HEK293 (cell line): ENCODE measurements around the gene FAM162B.

Source experiments
- CTCF ChIA-PET: fragments of 350-600 bp; formaldehyde crosslinking; extraction: SDS; loops from one replicate; lab custom pipeline; 2021; ENCODE audit warnings: antibody characterized with exemption; lab: Yijun Ruan, JAX
- POLR2A ChIA-PET: fragments of 300-600 bp; formaldehyde crosslinking; extraction: SDS; loops from one replicate; lab custom pipeline; 2020; ENCODE audit warnings: antibody characterized with exemption, inconsistent platforms; lab: Yijun Ruan, JAX
- H3K27ac ChIP-seq: fragments of 200-500 bp; sonication (Bioruptor generic); 2 replicates; pipeline ENCODE4 v1.5.1; 2014; ENCODE audit warnings: low read depth, low read length, control low read depth, inconsistent platforms; ENCODE audit errors: extremely low read depth
- H3K36me3 ChIP-seq, 2 experiments: fragments of 200-500 bp in 1 of 2; sonication (Bioruptor generic) in 1 of 2; 1 replicate in 1 of 2; 2 replicates in 1 of 2; pipeline ENCODE4 v1.5.1; 2014 to 2017; ENCODE audit warnings: inconsistent platforms in 2 of 2, low read length in 2 of 2; ENCODE audit not compliant: control insufficient read depth in 2 of 2, insufficient read depth in 1 of 2
- H3K4me1 ChIP-seq: fragments of 200-500 bp; sonication (Bioruptor generic); 2 replicates; pipeline ENCODE4 v1.5.1; 2014; ENCODE audit warnings: mild to moderate bottlenecking, low read length, inconsistent platforms; ENCODE audit not compliant: control insufficient read depth, insufficient read depth
- H3K4me3 ChIP-seq: 2 replicates; pipeline ENCODE4 v1.5.1; 2011; ENCODE audit warnings: low read depth, mild to moderate bottlenecking, control low read depth, low read length, moderate library complexity
- H3K9me3 ChIP-seq: fragments of 200-500 bp; sonication (Bioruptor generic); 2 replicates; pipeline ENCODE4 v1.5.1; 2014; ENCODE audit warnings: low read depth, low read length, inconsistent platforms; ENCODE audit not compliant: control insufficient read depth, insufficient read depth
- MZF1 ChIP-seq: fragments of 450-650 bp; formaldehyde crosslinking; IDR thresholded peaks from 2 replicates; pipeline ENCODE4 v1.5.1; 2017; ENCODE audit warnings: missing biosample characterization, missing genetic modification characterization, borderline replicate concordance
- OSR2 ChIP-seq: fragments of 450-650 bp; formaldehyde crosslinking; IDR thresholded peaks from 2 replicates; pipeline ENCODE4 v1.5.1; 2016; ENCODE audit warnings: missing biosample characterization, missing genetic modification characterization
- SCRT2 ChIP-seq: fragments of 450-650 bp; formaldehyde crosslinking; IDR thresholded peaks from 2 replicates; pipeline ENCODE4 v1.5.1; 2016; ENCODE audit warnings: missing biosample characterization, missing genetic modification characterization
- ZNF133 ChIP-seq: fragments of 450-650 bp; formaldehyde crosslinking; IDR thresholded peaks from 2 replicates; pipeline ENCODE4 v1.5.1; 2016; ENCODE audit warnings: missing biosample characterization, missing genetic modification characterization
- ZNF202 ChIP-seq: fragments of 450-650 bp; formaldehyde crosslinking; IDR thresholded peaks from 2 replicates; pipeline ENCODE4 v1.5.1; 2016; ENCODE audit warnings: missing biosample characterization, missing genetic modification characterization, borderline replicate concordance
- ZNF248 ChIP-seq: fragments of 450-650 bp; formaldehyde crosslinking; IDR thresholded peaks from 2 replicates; pipeline ENCODE4 v1.5.1; 2017; ENCODE audit warnings: missing biosample characterization, missing genetic modification characterization
- ZNF26 ChIP-seq: fragments of 450-650 bp; formaldehyde crosslinking; IDR thresholded peaks from 2 replicates; pipeline ENCODE4 v1.5.1; 2016; ENCODE audit warnings: missing biosample characterization, missing genetic modification characterization
- ZNF335 ChIP-seq: fragments of 450-650 bp; formaldehyde crosslinking; conservative IDR thresholded peaks from 2 replicates; pipeline ENCODE4 v1.5.1; 2016; ENCODE audit warnings: missing biosample characterization, missing genetic modification characterization
- ZNF555 ChIP-seq: fragments of 450-650 bp; formaldehyde crosslinking; conservative IDR thresholded peaks from 2 replicates; pipeline ENCODE4 v1.5.1; 2017; ENCODE audit warnings: missing biosample characterization, mild to moderate bottlenecking, missing genetic modification characterization, inconsistent platforms
- ZNF654 ChIP-seq: fragments of 450-650 bp; formaldehyde crosslinking; IDR thresholded peaks from 2 replicates; pipeline ENCODE4 v1.5.1; 2016; ENCODE audit warnings: low read depth, missing biosample characterization, missing genetic modification characterization
- TF ChIP-seq, protein P1 (sequence below): fragments of 450-650 bp; formaldehyde crosslinking; IDR thresholded peaks from 2 replicates; pipeline ENCODE4 v1.5.1; 2016; ENCODE audit warnings: missing biosample characterization, missing genetic modification characterization, borderline replicate concordance
- TF ChIP-seq, protein P2 (sequence below): fragments of 450-650 bp; formaldehyde crosslinking; IDR thresholded peaks from 2 replicates; pipeline ENCODE4 v1.5.1; 2016; ENCODE audit warnings: missing biosample characterization, missing genetic modification characterization
- TF ChIP-seq, protein P3 (sequence below): IDR thresholded peaks from 2 replicates; pipeline ENCODE4 v1.6.1; 2011; ENCODE audit warnings: mild to moderate bottlenecking, low read depth, low read length, borderline replicate concordance

The FAM162B gene

DNA sequence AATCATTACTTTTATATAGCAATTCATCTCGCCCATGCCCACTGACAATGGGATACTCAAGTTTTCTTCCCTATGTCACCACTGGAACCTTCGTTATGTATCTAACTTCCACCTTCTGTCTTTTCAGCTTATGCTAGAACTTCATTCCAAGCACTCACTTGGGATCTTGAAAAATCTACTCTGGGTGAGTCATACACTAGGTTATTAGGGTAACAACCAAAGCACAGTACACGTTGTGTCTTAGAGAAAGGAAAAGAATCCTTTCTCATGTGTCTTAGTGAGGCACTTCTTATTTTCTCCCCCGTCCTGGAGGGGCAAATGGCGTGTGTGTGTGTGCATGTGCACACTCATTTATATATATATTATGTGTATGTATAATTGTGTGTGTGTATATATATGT lies 18.3 kb upstream of the FAM162B start (continued):
- TF ChIP-seq ZNF26 (tag by site-specific recombination), result no peak
- no peak for TF ChIP-seq ZNF202 (tag by site-specific recombination)

DNA sequence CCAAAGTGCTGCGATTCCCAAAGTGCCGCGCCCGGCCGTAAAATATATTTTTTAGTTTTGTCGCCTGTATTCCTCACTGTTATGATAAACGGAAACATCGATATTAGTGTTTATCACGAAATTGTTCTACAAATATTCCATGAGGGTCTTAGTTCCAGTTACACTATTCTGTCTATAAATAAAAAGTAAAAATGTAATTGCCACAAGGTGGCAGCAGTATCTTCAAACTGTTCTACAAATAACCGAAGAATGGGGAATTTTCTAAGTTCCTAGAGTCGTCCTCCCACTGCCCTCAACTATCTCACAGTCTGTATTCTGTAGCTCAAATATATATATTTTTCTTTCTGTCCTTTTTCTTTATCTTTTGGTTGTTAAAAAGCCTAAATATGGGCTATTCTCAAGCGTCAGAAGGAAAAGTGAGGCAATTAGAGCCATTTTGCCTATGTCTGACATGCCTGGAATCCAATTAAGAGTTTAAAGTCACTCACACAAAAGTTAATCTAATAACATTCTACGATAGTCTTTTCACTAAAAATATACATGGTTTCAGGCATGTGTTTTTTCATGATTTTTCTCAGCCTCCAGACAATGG lies 14.2 kb upstream of the FAM162B start:
- TF ChIP-seq SCRT2 (tag by site-specific recombination), result no peak
- TF ChIP-seq OSR2 (tag by site-specific recombination), result no peak
- TF ChIP-seq ZNF654 (tag by site-specific recombination), result peak; percentile 42
- TF ChIP-seq, protein P1, sequence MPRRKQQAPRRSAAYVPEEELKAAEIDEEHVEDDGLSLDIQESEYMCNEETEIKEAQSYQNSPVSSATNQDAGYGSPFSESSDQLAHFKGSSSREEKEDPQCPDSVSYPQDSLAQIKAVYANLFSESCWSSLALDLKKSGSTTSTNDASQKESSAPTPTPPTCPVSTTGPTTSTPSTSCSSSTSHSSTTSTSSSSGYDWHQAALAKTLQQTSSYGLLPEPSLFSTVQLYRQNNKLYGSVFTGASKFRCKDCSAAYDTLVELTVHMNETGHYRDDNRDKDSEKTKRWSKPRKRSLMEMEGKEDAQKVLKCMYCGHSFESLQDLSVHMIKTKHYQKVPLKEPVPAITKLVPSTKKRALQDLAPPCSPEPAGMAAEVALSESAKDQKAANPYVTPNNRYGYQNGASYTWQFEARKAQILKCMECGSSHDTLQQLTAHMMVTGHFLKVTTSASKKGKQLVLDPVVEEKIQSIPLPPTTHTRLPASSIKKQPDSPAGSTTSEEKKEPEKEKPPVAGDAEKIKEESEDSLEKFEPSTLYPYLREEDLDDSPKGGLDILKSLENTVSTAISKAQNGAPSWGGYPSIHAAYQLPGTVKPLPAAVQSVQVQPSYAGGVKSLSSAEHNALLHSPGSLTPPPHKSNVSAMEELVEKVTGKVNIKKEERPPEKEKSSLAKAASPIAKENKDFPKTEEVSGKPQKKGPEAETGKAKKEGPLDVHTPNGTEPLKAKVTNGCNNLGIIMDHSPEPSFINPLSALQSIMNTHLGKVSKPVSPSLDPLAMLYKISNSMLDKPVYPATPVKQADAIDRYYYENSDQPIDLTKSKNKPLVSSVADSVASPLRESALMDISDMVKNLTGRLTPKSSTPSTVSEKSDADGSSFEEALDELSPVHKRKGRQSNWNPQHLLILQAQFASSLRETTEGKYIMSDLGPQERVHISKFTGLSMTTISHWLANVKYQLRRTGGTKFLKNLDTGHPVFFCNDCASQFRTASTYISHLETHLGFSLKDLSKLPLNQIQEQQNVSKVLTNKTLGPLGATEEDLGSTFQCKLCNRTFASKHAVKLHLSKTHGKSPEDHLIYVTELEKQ (tag by site-specific recombination), result no peak
- no peak for TF ChIP-seq ZNF202 (tag by site-specific recombination)
- TF ChIP-seq ZNF335 (tag by site-specific recombination), result peak; percentile 54; the same call in 1 of the 2 replicates
- TF ChIP-seq, protein P2, sequence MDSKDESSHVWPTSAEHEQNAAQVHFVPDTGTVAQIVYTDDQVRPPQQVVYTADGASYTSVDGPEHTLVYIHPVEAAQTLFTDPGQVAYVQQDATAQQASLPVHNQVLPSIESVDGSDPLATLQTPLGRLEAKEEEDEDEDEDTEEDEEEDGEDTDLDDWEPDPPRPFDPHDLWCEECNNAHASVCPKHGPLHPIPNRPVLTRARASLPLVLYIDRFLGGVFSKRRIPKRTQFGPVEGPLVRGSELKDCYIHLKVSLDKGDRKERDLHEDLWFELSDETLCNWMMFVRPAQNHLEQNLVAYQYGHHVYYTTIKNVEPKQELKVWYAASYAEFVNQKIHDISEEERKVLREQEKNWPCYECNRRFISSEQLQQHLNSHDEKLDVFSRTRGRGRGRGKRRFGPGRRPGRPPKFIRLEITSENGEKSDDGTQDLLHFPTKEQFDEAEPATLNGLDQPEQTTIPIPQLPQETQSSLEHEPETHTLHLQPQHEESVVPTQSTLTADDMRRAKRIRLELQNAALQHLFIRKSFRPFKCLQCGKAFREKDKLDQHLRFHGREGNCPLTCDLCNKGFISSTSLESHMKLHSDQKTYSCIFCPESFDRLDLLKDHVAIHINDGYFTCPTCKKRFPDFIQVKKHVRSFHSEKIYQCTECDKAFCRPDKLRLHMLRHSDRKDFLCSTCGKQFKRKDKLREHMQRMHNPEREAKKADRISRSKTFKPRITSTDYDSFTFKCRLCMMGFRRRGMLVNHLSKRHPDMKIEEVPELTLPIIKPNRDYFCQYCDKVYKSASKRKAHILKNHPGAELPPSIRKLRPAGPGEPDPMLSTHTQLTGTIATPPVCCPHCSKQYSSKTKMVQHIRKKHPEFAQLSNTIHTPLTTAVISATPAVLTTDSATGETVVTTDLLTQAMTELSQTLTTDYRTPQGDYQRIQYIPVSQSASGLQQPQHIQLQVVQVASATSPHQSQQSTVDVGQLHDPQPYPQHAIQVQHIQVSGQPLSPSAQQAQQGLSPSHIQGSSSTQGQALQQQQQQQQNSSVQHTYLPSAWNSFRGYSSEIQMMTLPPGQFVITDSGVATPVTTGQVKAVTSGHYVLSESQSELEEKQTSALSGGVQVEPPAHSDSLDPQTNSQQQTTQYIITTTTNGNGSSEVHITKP, result no peak
- peak; percentile 27; the same call in 1 of the 2 replicates for TF ChIP-seq MZF1 (tag by site-specific recombination)
- TF ChIP-seq, protein P3, sequence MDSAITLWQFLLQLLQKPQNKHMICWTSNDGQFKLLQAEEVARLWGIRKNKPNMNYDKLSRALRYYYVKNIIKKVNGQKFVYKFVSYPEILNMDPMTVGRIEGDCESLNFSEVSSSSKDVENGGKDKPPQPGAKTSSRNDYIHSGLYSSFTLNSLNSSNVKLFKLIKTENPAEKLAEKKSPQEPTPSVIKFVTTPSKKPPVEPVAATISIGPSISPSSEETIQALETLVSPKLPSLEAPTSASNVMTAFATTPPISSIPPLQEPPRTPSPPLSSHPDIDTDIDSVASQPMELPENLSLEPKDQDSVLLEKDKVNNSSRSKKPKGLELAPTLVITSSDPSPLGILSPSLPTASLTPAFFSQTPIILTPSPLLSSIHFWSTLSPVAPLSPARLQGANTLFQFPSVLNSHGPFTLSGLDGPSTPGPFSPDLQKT, result no peak
- TF ChIP-seq ZNF133 (tag by site-specific recombination), result no peak
- TF ChIP-seq ZNF555 (tag by site-specific recombination), result no peak
- TF ChIP-seq ZNF248 (tag by site-specific recombination), result no peak
- Histone ChIP-seq H3K36me3 (no peaks in the 10 kb centered on the region), H3K27ac (no peak overlapping the region), H3K9me3 (no peaks in the 10 kb centered on the region), H3K4me1 (no peaks in the 10 kb centered on the region), H3K4me3 (no peak overlapping the region)
- POLR2A ChIA-PET, result no interaction called here
- CTCF ChIA-PET, result interaction anchor here (0.6 to 3.1 kb wide), 16 partner anchors 12 to 1024 kb away, joined by 3 to 50 read pairs (median 4); partner anchors contain the start of gene FAM162B
